K562 (cell line): Measurements from ENCODE around the gene EIF2S3. TPM values are rescaled to one million over a fixed set of nuclear protein-coding genes. Genes with fewer than 3 reads are reported as not detected.

Experiments used
- CBFB ChIP-seq: sonication (generic); formaldehyde crosslinking; IDR thresholded peaks from 2 replicates; pipeline ENCODE4 v1.4.0; 2020; ENCODE audit warnings: mild to moderate bottlenecking, missing genetic modification reagents
- CBX8 ChIP-seq: fragments of 200-600 bp; sonication (generic); IDR thresholded peaks from 2 replicates; pipeline ENCODE4 v1.6.1; 2012; ENCODE audit warnings: borderline replicate concordance, mixed run types, low read depth, mild to moderate bottlenecking, moderate library complexity, mixed read lengths, low read length, control low read depth, inconsistent platforms; ENCODE audit not compliant: poor library complexity, severe bottlenecking; ENCODE audit errors: extremely low read depth
- GTF3C2 ChIP-seq: IDR thresholded peaks from 3 replicates; pipeline ENCODE4 v1.6.1; 2011; ENCODE audit warnings: borderline replicate concordance, mild to moderate bottlenecking, moderate library complexity; ENCODE audit not compliant: insufficient read length; ENCODE audit errors: extremely low read depth
- STAT6 ChIP-seq: sonication (generic); formaldehyde crosslinking; IDR thresholded peaks from 2 replicates; pipeline ENCODE4 v1.8.1; 2023; ENCODE audit warnings: mild to moderate bottlenecking, missing genetic modification reagents
- TARDBP ChIP-seq: fragments of 450-650 bp; IDR thresholded peaks from 2 replicates; pipeline ENCODE4 v1.6.1; 2016
- TEAD1 ChIP-seq, 2 experiments: fragments of 450-650 bp in 1 of 2; sonication (generic) in 1 of 2; formaldehyde crosslinking; IDR thresholded peaks; 2 replicates each; pipeline versions ENCODE4 v1.4.0 to v1.8.0; 2020 to 2022; ENCODE audit warnings: mild to moderate bottlenecking in 2 of 2, missing genetic modification reagents in 1 of 2
- ZNF263 ChIP-seq: sonication (generic); formaldehyde crosslinking; IDR thresholded peaks from 2 replicates; pipeline ENCODE4 v1.8.0; 2022; ENCODE audit warnings: mild to moderate bottlenecking, missing genetic modification reagents, borderline replicate concordance
- ZNF318 ChIP-seq, 2 experiments: fragments of 450-650 bp; IDR thresholded peaks; 2 replicates each; pipeline ENCODE4 v1.6.1; 2016; ENCODE audit warnings: mild to moderate bottlenecking in 2 of 2, borderline replicate concordance in 1 of 2, low read depth in 1 of 2, moderate library complexity in 1 of 2
- ZNF324 ChIP-seq: fragments of 250-450 bp; sonication (Bioruptor Pico); IDR thresholded peaks from 2 replicates; pipeline ENCODE4 v1.4.0; 2020; ENCODE audit warnings: mild to moderate bottlenecking
- ZNF444 ChIP-seq: fragments of 250-450 bp; sonication (Bioruptor Pico); IDR thresholded peaks from 2 replicates; pipeline ENCODE4 v1.4.0; 2020; ENCODE audit warnings: mild to moderate bottlenecking, moderate library complexity
- ZNF778 ChIP-seq: fragments of 450-650 bp; formaldehyde crosslinking; IDR thresholded peaks from 2 replicates; pipeline ENCODE4 v1.4.0; 2020; ENCODE audit warnings: mild to moderate bottlenecking, moderate library complexity
- polyA plus RNA-seq, 8 experiments: library from polyadenylated mRNA; depleted of rRNA in 4 of 8; stranded (reverse) in 5 of 8; unstranded in 3 of 8; fragments of >200 nt; fragmentation: Nextera tagmentation in 2 of 8; fragmentation: Illumina TruSeq in 1 of 8; extraction: Ambion mirVana in 2 of 8; extraction: Trizol in 1 of 8; gene quantifications; 2 replicates each; pipeline versions ENCODE4 v1.2.1 to v1.2.3, GENCODE V29; 2011 to 2014; ENCODE audit warnings: inconsistent platforms in 1 of 8, missing spikeins in 1 of 8
- total RNA-seq, 7 experiments: library from RNA; depleted of rRNA in 6 of 7; stranded (reverse); fragments of >200 nt in 6 of 7; fragmentation: Illumina TruSeq in 2 of 7; extraction: Trizol in 2 of 7; gene quantifications; 2 replicates each; pipeline versions ENCODE4 v1.2.1 to v1.2.3, GENCODE V29; 2011 to 2021; ENCODE audit warnings: low replicate concordance in 1 of 7

The EIF2S3 gene
- total and polyA plus RNA-seq, 9 of the 15 experiments (the other 6 are each of a cell fraction or from before 2014, with no cell fraction given): 148 to 439 (median 275) TPM

GRCh38 chrX:24054182-24055042, at the start of gene EIF2S3 (continued):
- TF ChIP-seq ZNF324 (CRISPR knock-in tag) (no peak), STAT6 (CRISPR knock-in tag) (no peak; the same call in 1 of the 2 replicates), TEAD1 (CRISPR knock-in tag; IDR thresholded peaks at IDR 0.05) (0 out of 4 replicates have a peak, but pooled peaks of 1 of the 2 experiments have one; percentile 36), ZNF778 (CRISPR knock-in tag) (no peak), ZNF263 (no peak), ZNF444 (CRISPR knock-in tag) (no peak), CBX8 (no peak), GTF3C2 (no peak), CBFB (CRISPR knock-in tag) (no peak), TARDBP (no peak; the same call in 1 of the 2 replicates), ZNF318 (IDR thresholded peaks at IDR 0.05; ENCODE audit: borderline replicate concordance in 1 of 2, low read depth in 1 of 2) (peak in 1 of 2 experiments; percentile 78; a peak in 2 of 4 replicates)
